C4-2B (cell line): ENCODE data around the gene USP17L27.
"Not testable (repeated sequence)": the region's sequence is repeated elsewhere in the genome, so short reads cannot be mapped to it uniquely, and the experiment has no call there.

Experiments used
- ZFX ChIP-seq: fragments of 450-650 bp; IDR thresholded peaks from 2 replicates; pipeline ENCODE4 v1.6.1; 2017
- TF ChIP-seq, protein P1 (sequence below): fragments of 450-650 bp; conservative IDR thresholded peaks from 2 replicates; pipeline ENCODE4 v1.5.1; 2017; ENCODE audit warnings: mild to moderate bottlenecking

DNA sequence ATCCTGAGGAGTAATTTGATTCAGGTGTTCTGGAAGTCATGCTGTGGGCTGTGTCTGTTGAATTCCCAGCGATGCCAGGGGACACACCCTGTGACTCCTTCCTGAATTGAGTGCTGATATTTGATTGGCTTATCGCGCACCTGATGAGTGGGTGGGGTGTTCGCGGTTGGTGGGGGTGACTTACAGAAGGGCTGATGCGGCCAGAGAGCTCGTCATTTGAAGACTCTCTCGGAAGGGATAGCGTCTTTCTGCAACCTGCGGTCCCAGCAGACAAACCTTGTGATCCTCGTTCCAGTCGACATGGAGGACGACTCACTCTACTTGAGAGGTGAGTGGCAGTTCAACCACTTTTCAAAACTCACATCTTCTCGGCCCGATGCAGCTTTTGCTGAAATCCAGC lies 18.9 kb downstream of the USP17L27 start, which contains the start of gene USP17L30:
- TF ChIP-seq, protein P1, sequence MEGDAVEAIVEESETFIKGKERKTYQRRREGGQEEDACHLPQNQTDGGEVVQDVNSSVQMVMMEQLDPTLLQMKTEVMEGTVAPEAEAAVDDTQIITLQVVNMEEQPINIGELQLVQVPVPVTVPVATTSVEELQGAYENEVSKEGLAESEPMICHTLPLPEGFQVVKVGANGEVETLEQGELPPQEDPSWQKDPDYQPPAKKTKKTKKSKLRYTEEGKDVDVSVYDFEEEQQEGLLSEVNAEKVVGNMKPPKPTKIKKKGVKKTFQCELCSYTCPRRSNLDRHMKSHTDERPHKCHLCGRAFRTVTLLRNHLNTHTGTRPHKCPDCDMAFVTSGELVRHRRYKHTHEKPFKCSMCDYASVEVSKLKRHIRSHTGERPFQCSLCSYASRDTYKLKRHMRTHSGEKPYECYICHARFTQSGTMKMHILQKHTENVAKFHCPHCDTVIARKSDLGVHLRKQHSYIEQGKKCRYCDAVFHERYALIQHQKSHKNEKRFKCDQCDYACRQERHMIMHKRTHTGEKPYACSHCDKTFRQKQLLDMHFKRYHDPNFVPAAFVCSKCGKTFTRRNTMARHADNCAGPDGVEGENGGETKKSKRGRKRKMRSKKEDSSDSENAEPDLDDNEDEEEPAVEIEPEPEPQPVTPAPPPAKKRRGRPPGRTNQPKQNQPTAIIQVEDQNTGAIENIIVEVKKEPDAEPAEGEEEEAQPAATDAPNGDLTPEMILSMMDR = not testable (repeated sequence)
- TF ChIP-seq ZFX = not testable (repeated sequence)
